HG02610 (cell line): ENCODE data around the gene ATF1.
"Not testable (repeated sequence)": the region's sequence is repeated elsewhere in the genome, so short reads cannot be mapped to it uniquely, and the experiment has no call there.

Experiments used
- ATAC-seq: cut with Tn5 transposase; IDR thresholded peaks from one replicate; pipeline ENCODE4 v1.9.1; 2021; ENCODE audit warnings: mild to moderate bottlenecking, moderate library complexity; ENCODE audit not compliant: unreplicated experiment

The ATF1 gene

GRCh38 chr12:50855218-50855617 lies 91.3 kb downstream of the ATF1 start:
- ATAC-seq: not testable (repeated sequence)

GRCh38 chr12:50855679-50856078 lies 91.8 kb downstream of the ATF1 start:
- not testable (repeated sequence) for ATAC-seq

- ATAC-seq: no peak
Observed at GRCh38 chr12:50859621-50860310, 95.9 kb downstream of the ATF1 start.

GRCh38 chr12:50862316-50862715 lies 98.4 kb downstream of the ATF1 start:
- no peak for ATAC-seq

- ATAC-seq: no peak
Observed at GRCh38 chr12:50865266-50865665, 101.4 kb downstream of the ATF1 start.

- ATAC-seq: not testable (repeated sequence)
Observed at GRCh38 chr12:50868881-50869280, 105.0 kb downstream of the ATF1 start.
